VCaP (cell line): ENCODE results near the gene RASA3.

ENCODE experiments used
- H3K27ac ChIP-seq: fragments of 450-650 bp; 2 replicates; pipeline ENCODE4 v1.5.1; 2017
- CTCF ChIP-seq: fragments of 450-650 bp; conservative IDR thresholded peaks from 2 replicates; pipeline ENCODE4 v1.5.1; 2017; ENCODE audit warnings: mild to moderate bottlenecking, moderate library complexity

RASA3 gene

GRCh38 chr13:113946409-113947181, 185.8 kb downstream of the RASA3 start:
- H3K27ac ChIP-seq, result no peak overlapping the region
- no peak for TF ChIP-seq CTCF

- H3K27ac ChIP-seq, result no peak overlapping the region
- no peak for TF ChIP-seq CTCF
Observed at GRCh38 chr13:113945857-113946408, 186.5 kb downstream of the RASA3 start.

GRCh38 chr13:113943821-113944565, 188.4 kb downstream of the RASA3 start:
- no peak overlapping the region for H3K27ac ChIP-seq
- TF ChIP-seq CTCF, result no peak

GRCh38 chr13:113942591-113943103, 189.8 kb downstream of the RASA3 start:
- no peak for TF ChIP-seq CTCF
- H3K27ac ChIP-seq, result no peak overlapping the region

GRCh38 chr13:113941571-113942191, 190.7 kb downstream of the RASA3 start:
- H3K27ac ChIP-seq, result no peak overlapping the region
- TF ChIP-seq CTCF, result no peak

GRCh38 chr13:113939944-113940297, 192.5 kb downstream of the RASA3 start:
- TF ChIP-seq CTCF, result no peak
- H3K27ac ChIP-seq, result no peak overlapping the region
